ENCODE measurements around the gene CIBAR2.

The CIBAR2 gene

DNA sequence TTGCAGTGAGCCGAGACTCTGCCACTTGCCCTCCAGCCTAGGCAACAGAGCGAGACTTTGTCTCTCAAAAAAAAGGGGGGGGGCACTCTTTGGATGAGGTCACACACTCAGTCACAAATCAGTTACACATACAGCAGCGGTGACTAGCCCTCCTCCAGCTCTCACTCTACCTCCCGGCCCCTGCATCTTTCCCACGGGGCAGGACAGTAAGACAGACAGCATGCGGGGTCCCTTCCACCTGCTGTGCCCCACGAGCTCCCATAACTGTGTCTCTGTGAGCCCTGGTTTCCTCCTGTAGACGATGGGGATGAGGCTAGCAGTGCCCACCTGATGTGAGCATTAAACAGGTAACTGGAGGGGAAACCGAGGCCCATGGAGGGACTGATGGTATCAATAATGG lies 5.2 kb downstream of the CIBAR2 start:
- TF ChIP-seq POLR2A (IDR thresholded peaks at IDR 0.05; ENCODE audit: extremely low read depth, insufficient read length) (no peak), MYC (IDR thresholded peaks at IDR 0.05; ENCODE audit: low read depth, low read length) (no peak)
- TF ChIP-seq, protein P1, sequence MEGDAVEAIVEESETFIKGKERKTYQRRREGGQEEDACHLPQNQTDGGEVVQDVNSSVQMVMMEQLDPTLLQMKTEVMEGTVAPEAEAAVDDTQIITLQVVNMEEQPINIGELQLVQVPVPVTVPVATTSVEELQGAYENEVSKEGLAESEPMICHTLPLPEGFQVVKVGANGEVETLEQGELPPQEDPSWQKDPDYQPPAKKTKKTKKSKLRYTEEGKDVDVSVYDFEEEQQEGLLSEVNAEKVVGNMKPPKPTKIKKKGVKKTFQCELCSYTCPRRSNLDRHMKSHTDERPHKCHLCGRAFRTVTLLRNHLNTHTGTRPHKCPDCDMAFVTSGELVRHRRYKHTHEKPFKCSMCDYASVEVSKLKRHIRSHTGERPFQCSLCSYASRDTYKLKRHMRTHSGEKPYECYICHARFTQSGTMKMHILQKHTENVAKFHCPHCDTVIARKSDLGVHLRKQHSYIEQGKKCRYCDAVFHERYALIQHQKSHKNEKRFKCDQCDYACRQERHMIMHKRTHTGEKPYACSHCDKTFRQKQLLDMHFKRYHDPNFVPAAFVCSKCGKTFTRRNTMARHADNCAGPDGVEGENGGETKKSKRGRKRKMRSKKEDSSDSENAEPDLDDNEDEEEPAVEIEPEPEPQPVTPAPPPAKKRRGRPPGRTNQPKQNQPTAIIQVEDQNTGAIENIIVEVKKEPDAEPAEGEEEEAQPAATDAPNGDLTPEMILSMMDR (IDR thresholded peaks at IDR 0.05; ENCODE audit: low read depth, low read length), result no peak
- TF ChIP-seq, protein P2, sequence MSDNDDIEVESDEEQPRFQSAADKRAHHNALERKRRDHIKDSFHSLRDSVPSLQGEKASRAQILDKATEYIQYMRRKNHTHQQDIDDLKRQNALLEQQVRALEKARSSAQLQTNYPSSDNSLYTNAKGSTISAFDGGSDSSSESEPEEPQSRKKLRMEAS (IDR thresholded peaks at IDR 0.05; ENCODE audit: low read depth, low read length), result no peak
- no peak for DNase-seq (ENCODE audit: low read depth)
- no peak overlapping the region for H3K4me3 ChIP-seq (ENCODE audit: low read depth, low read length)

- TF ChIP-seq POLR2A (IDR thresholded peaks at IDR 0.05; ENCODE audit: extremely low read depth, insufficient read length) (no peak), MYC (IDR thresholded peaks at IDR 0.05; ENCODE audit: low read depth, low read length) (no peak)
- TF ChIP-seq, protein P1 (IDR thresholded peaks at IDR 0.05; ENCODE audit: low read depth, low read length), result no peak
- TF ChIP-seq, protein P2 (IDR thresholded peaks at IDR 0.05; ENCODE audit: low read depth, low read length), result no peak
- DNase-seq (ENCODE audit: low read depth), result no peak
- H3K4me3 ChIP-seq (ENCODE audit: low read depth, low read length), result no peak overlapping the region
Measured at GRCh38 chr16:85105475-85105874, 6.8 kb downstream of the CIBAR2 start.

DNA sequence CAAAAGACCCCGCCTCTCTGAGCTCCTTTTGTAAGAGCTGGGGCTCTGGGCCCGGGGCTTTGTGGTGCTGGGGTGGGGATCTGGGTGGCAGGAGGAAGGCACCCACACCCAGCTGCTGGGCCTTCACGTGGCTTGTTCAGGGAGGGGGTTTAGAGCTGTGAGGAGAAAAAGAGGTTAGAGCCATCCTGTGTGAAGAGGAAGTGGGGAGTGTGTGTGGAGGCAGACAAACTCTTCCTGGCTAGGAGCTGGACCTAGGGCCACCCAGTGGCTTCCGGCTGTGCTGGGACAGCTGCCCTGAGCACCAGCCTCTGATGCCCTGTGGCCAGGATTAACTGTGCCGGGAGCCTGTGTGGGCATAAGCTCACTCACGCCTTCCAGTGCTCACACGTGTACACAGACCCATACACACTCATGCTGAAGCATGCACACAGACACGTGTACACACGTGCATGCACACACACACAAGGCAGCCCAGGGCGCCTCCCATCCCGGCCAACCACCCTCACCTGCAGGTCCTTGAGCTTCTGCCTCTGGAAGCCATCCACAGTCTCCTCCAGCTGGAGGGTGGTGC lies 7.4 kb downstream of the CIBAR2 start:
- peak; percentile 62 for DNase-seq (ENCODE audit: low read depth)
- TF ChIP-seq, protein P1 (IDR thresholded peaks at IDR 0.05; ENCODE audit: low read depth, low read length), result peak; percentile 2
- TF ChIP-seq MYC (IDR thresholded peaks at IDR 0.05; ENCODE audit: low read depth, low read length) (no peak), POLR2A (IDR thresholded peaks at IDR 0.05; ENCODE audit: extremely low read depth, insufficient read length) (no peak)
- TF ChIP-seq, protein P2 (IDR thresholded peaks at IDR 0.05; ENCODE audit: low read depth, low read length), result peak; percentile 51; the same call in 1 of the 2 replicates
- H3K4me3 ChIP-seq (ENCODE audit: low read depth, low read length), result no peak overlapping the region

- no peak overlapping the region for H3K4me3 ChIP-seq (ENCODE audit: low read depth, low read length)
- DNase-seq (ENCODE audit: low read depth), result no peak
- TF ChIP-seq, protein P1 (IDR thresholded peaks at IDR 0.05; ENCODE audit: low read depth, low read length), result peak; percentile 10
- no peak for TF ChIP-seq MYC (IDR thresholded peaks at IDR 0.05; ENCODE audit: low read depth, low read length)
- TF ChIP-seq, protein P2 (IDR thresholded peaks at IDR 0.05; ENCODE audit: low read depth, low read length), result no peak
Measured at GRCh38 chr16:85104147-85104546, 8.1 kb downstream of the CIBAR2 start.

DNA sequence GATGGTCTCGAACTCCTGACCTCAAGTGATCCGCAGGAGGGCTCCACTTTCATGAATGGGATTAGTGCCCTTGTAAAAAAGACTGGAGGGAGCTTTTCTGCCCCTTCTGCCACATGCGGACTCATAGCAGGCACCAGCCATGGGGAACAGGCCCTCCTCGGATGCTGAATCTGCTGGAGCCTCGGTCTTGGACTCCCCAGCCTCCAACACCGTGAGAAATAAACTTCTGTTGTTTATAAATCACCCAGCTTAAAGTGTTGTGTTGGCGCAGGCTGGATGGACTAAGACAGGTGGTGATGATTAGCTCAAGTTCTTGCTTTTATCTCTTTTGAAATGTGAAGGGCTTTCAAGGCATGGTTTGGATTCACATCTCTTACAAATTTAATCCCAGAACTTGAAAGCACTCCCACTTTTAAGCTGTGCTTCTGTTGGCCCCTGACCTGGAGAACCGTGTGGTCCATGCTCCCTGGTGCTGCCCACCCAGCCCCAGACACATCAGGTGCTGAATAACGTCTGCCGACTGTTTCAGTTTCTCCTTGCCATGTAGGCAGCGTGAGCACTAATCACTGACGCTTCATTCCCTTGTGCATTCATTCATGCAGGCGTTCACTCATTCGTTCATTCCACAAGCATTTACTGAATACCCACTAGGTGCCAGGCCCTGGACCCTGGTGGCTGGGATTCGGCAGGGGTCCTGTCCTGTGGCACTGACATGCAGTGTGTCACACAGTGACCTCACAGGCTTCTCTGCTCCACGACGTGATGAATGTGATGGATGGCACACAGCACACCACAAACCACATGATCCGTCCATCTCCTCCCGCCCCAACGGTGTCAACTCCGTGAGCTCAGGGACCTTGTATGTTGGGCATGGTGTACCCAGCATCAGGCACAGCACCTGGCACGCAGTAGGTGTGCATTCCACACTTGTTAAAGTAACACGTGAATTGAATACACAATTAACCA lies 8.9 kb downstream of the CIBAR2 start:
- H3K4me3 ChIP-seq (ENCODE audit: low read depth, low read length), result no peak overlapping the region
- no peak for DNase-seq (ENCODE audit: low read depth)
- TF ChIP-seq, protein P1 (IDR thresholded peaks at IDR 0.05; ENCODE audit: low read depth, low read length), result no peak
- TF ChIP-seq MYC (IDR thresholded peaks at IDR 0.05; ENCODE audit: low read depth, low read length) (no peak), POLR2A (IDR thresholded peaks at IDR 0.05; ENCODE audit: extremely low read depth, insufficient read length) (no peak)
- TF ChIP-seq, protein P2 (IDR thresholded peaks at IDR 0.05; ENCODE audit: low read depth, low read length), result no peak

Measured in NB4 (cell line).